NOMO-1 treated with dmso at 0.1 percent for 144 hours (cell line): Measurements from ENCODE around the gene CYB5A.

Experiments used
- DNase-seq: peaks from one replicate; lab custom pipeline; 2025; ENCODE audit not compliant: unreplicated experiment; lab: John Stamatoyannopoulos, UW

The CYB5A gene

GRCh38 chr18:74249181-74249968 is 42.4 kb downstream of the CYB5A start:
- DNase-seq: peak; percentile 72

GRCh38 chr18:74248595-74248994 is 43.2 kb downstream of the CYB5A start:
- no peak for DNase-seq

DNA sequence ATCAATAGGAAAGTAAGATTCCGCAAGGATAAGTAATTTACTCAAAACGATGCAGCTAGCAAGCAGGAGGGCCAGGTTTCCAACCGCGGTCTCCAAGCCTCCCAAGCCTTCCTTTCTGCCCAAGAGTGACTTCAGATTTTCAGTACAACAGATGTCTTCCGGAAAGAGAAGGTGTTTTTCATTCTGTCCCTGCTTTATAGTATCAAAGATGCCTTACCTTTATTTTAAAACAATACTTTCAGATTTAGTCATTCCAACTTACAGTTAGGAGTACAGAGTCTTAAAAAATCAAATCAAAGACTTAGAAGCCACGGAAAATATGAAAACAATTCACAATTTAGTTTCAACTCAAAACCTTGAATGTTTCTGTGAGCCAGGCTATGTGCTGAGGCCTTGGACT is 43.6 kb downstream of the CYB5A start:
- no peak for DNase-seq

DNA sequence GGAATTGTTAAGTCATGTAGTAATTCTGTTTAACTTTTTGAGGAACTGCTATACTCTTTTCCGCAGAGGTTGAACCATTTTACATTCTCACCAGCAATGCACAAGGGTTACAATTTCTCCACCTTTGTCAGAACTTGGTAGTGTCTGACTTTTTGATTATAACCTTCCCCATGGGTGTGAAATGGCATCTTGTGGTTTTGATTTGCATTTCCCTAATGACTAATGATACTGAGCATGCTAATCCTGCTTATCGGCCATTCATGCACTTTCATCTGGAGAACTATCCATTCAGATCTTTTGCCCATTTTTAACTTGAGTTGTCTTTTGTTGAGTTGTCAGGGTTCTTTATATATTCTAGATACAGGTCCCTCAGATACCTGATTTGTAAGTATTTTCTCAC is 47.2 kb downstream of the CYB5A start:
- DNase-seq: no peak

- no peak for DNase-seq
Observed at GRCh38 chr18:74243127-74243526, 48.6 kb downstream of the CYB5A start.

GRCh38 chr18:74242438-74243096 is 49.2 kb downstream of the CYB5A start:
- peak; percentile 23 for DNase-seq

GRCh38 chr18:74241970-74242369 is 49.8 kb downstream of the CYB5A start:
- no peak for DNase-seq

- DNase-seq: no peak
Observed at GRCh38 chr18:74241426-74241825, 50.3 kb downstream of the CYB5A start.

- DNase-seq: no peak
Observed at GRCh38 chr18:74239567-74239966, 52.2 kb downstream of the CYB5A start.

GRCh38 chr18:74234326-74235171 is 57.2 kb downstream of the CYB5A start:
- peak; percentile 73 for DNase-seq

GRCh38 chr18:74233933-74234325 is 57.8 kb downstream of the CYB5A start:
- DNase-seq: no peak

GRCh38 chr18:74230922-74231714 is 60.6 kb downstream of the CYB5A start:
- no peak for DNase-seq

DNA sequence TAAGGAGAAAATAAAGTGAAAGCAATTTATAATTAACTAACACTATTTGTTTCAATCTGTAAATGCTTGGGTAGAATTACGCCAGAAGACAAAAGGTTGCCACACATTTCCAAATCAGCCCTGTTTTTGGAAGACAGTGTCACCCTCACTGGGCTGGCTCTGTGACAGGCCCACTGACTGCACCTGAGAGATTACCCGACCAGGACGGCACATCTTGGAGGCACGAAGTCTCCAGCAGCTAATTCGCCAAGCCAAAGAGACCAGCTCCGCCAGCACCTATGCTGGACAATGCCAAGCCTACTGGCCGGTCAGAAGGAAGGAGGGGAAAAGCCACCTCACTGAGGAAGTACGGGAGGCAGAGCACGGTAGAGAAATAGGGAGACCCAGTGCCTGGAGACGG is 61.9 kb downstream of the CYB5A start:
- DNase-seq: no peak

DNA sequence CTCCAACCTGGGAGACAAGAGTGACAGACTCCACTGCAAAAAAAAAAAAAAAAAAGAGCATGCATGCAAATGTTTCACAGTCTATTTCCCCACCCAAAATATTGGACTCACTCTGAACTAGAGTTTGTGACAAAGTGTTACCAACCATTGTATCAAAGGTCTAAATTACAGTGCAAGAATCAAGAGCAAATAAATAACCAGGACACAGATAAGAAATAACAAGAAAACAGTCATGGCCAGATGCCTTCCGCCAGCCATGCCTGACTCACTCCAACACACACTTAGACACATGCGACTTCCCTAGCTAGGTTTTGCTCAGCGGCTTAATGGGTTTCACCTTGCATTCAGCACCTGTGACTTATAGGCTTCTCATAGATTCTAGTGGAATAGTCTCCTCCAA is 62.8 kb downstream of the CYB5A start:
- DNase-seq: no peak

DNA sequence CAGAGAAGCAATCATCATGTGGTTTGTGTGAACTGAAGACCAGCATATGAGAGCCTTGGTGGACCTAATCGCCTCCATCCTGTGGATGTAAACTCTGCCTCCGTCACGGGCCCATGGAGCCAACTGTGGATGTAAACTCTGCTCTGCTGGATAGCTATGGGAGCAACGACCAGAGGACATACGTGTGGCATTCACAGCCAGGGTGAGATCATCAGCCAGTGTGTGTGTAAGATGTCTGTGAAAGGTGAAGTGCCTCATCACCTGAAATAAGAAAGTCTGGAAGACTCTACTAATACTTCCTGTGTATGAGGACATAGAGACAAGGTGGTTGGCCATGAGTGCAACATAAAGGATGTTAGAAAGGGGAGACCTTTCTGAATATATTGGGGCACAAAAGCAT is 63.5 kb downstream of the CYB5A start:
- no peak for DNase-seq

DNA sequence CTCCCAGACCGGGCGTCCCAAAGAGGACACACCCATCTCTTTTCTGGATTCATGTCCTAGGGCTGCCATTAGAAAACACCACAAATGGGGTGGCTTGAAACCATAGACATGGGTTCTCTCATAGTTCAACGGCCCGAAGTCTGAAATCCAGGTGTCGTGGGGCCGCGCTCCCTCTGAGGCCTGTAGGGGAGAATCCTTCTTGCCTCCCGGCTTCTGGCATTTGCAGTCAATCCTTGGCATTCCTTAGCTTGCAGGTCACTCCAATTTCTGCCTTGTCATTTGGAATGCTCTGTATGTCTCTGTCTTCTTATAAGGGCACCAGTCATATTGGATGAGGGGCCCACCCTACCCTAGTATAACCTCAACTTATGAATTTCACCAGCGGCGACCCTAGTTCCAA is 65.1 kb downstream of the CYB5A start:
- no peak for DNase-seq

- DNase-seq: no peak
Observed at GRCh38 chr18:74226156-74226555, 65.6 kb downstream of the CYB5A start.

DNA sequence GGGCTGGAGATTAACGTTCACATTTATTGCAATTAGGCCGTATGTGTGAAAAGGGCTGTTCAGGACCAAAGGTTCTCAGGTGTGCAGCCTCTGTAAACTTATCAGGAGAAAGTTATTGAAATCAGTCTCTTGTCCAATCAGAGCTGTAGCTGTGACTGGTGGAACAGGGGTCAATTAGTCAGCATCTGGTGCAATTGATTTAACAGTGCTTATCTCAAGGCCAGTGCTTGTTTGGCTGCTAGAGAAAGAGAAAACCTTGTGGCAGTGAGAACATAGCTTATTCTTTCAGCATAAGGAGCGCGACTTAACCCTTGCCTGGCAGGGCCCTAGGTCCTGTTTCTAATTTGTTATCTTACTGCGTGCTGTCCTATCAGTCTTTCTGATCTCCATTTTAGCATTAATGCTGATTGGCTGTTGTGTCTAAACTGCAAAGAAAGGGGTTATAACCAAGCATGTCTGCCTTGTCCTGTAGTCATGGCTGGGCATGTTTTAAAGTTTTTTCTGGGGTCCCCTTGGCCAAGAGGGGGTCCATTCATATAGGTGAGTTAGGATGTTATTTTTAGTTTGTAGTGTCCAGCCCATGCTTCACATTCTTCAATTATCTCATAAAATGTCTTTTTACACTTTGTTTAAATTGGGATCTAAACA is 66.4 kb downstream of the CYB5A start:
- DNase-seq: no peak

GRCh38 chr18:74222710-74223494 is 68.9 kb downstream of the CYB5A start:
- no peak for DNase-seq

DNA sequence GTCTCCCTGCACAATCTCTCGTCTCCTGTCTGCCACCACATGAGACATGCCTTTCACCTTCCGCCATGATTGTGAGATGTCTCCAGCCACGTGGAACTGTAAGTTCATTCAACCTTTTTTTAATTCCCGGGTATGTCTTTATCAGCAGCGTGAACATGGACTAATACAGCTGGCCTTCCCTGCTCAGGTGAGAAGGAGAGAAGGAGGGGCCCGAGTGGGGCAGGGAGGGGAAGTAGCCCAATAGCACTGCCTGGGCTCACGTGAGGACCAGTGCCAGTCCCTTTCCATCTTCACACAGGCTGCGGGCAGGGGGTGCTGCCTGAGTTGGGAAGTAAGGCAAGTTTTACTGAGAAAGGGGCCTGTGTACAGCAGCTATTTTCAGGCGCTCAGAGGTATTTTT is 70.7 kb downstream of the CYB5A start:
- DNase-seq: no peak
